OCI-LY3 (cell line): ENCODE measurements around the gene RTP5.

ENCODE experiments used
- EZH2phosphoT487 ChIP-seq: fragments of 200-600 bp; shearing (Covaris generic); IDR thresholded peaks from 2 replicates; pipeline ENCODE4 v1.6.1; 2018; ENCODE audit warnings: antibody characterized with exemption, mixed run types, low read depth
- TF ChIP-seq, protein P1 (sequence below): fragments of 200-600, 300-600 bp; sonication (generic); IDR thresholded peaks from 2 replicates; pipeline ENCODE4 v1.5.1; 2014; ENCODE audit warnings: antibody characterized with exemption, low read length, low read depth

DNA sequence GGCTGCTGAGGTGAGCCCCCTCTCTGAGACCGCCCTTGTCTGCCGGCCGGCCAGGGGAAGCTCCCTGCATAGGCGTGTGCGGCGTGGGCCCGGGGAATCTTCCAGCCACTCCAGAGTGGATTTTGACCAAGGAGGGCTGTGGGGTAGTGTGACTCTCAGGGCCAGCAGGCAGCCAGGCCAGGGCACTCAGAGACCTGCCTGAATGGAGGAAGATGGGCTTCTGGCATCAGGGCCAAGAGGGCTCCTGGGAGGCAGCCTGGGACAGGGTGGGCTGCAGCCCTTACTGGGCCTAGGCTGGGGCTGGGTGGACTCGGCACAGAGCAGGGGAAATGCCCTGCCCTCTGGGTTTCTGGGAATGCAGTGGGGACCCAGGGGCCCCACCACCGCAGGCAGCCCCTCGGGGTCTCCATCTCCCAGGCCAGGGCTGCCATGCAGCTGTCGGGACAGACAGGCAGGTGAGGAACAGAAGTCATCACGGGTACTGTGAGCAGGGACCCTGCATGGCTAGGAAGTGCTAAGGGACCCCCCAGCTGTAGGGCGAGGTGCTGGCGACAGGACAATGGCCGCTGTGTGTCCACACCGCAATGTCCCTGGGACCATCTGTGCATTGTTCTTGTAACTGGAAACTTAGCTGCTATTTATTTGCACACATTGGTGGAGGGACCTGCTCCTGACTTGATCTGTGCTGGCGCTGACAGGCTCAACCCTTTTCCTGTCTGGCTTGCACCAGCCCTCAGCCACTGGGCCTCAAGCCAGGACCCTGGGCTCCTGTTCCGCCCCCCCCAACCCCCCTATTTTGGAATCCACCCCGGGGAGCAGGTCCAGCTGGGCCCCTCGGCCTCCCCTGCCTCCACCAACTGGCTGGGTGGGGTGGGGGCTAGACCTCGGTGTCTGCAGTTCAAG, 14.9 kb upstream of the RTP5 start:
- TF ChIP-seq, protein P1, sequence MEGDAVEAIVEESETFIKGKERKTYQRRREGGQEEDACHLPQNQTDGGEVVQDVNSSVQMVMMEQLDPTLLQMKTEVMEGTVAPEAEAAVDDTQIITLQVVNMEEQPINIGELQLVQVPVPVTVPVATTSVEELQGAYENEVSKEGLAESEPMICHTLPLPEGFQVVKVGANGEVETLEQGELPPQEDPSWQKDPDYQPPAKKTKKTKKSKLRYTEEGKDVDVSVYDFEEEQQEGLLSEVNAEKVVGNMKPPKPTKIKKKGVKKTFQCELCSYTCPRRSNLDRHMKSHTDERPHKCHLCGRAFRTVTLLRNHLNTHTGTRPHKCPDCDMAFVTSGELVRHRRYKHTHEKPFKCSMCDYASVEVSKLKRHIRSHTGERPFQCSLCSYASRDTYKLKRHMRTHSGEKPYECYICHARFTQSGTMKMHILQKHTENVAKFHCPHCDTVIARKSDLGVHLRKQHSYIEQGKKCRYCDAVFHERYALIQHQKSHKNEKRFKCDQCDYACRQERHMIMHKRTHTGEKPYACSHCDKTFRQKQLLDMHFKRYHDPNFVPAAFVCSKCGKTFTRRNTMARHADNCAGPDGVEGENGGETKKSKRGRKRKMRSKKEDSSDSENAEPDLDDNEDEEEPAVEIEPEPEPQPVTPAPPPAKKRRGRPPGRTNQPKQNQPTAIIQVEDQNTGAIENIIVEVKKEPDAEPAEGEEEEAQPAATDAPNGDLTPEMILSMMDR, result no peak
- TF ChIP-seq EZH2phosphoT487, result no peak
